Activated CD8-positive, alpha-beta T cell treated with anti-CD3 and anti-CD28 coated beads for 36 hours (primary cell): ENCODE results near the gene USP37. TPM values are rescaled to one million over a fixed set of nuclear protein-coding genes. Genes with fewer than 3 reads are reported as not detected.
"Not testable (repeated sequence)": the region's sequence is repeated elsewhere in the genome, so short reads cannot be mapped to it uniquely, and the experiment has no call there.

Source experiments
- ATAC-seq: fragments of 200-7000 bp; cut with Tn5 transposase; one replicate; pipeline ENCODE4 v1.10.0; 2021; ENCODE audit warnings: mild to moderate bottlenecking, moderate library complexity
- CTCF ChIA-PET: fragments of 350-600 bp; sonication (Branson Sonifier 250); formaldehyde crosslinking; loops from one replicate; lab custom pipeline; 2021; ENCODE audit warnings: antibody characterized with exemption; lab: Charles Lee
- POLR2A ChIA-PET: fragments of 350-600 bp; sonication (Branson Sonifier 250); formaldehyde crosslinking; loops from one replicate; lab custom pipeline; 2021; ENCODE audit warnings: antibody characterized with exemption; lab: Charles Lee
- DNase-seq: peaks from one replicate; pipeline ENCODE4 v3.0.0-alpha.2; 2020
- H3K27ac Mint-ChIP-seq: one replicate; pipeline ENCODE4 v1.8.0; 2021; ENCODE audit warnings: mild to moderate bottlenecking, mixed read lengths
- H3K27me3 Mint-ChIP-seq: one replicate; pipeline ENCODE4 v1.8.0; 2021; ENCODE audit warnings: mixed read lengths
- H3K36me3 Mint-ChIP-seq: one replicate; pipeline ENCODE4 v1.8.0; 2021; ENCODE audit warnings: low read depth, mixed read lengths
- H3K4me1 Mint-ChIP-seq: one replicate; pipeline ENCODE4 v1.8.0; 2021; ENCODE audit warnings: low read depth, mixed read lengths
- H3K4me3 Mint-ChIP-seq: one replicate; pipeline ENCODE4 v1.8.0; 2021; ENCODE audit warnings: mild to moderate bottlenecking, moderate library complexity, mixed read lengths
- H3K9me3 Mint-ChIP-seq: one replicate; pipeline ENCODE4 v1.8.0; 2021; ENCODE audit warnings: mixed read lengths
- CTCF ChIP-seq: fragments of 200-600 bp; IDR thresholded peaks from one replicate; pipeline ENCODE4 v1.8.0; 2022; ENCODE audit warnings: antibody characterized with exemption, mild to moderate bottlenecking
- intact Hi-C: fragments of 100-400 bp; cut with micrococcal nuclease; formaldehyde crosslinking; loops from one replicate; pipeline ENCODE4 v1.10.0; 2022
- total RNA-seq, 2 experiments: library from RNA; stranded (reverse); gene quantifications; one replicate each; pipeline ENCODE4 v1.2.3, GENCODE V29; 2021

Gene USP37
- total RNA-seq, 2 experiments from 2014 or later, result 51.7 to 53.2 TPM

GRCh38 chr2:218546012-218546411 is 22.1 kb downstream of the USP37 start:
- ChIA-PET CTCF (no interaction called here), POLR2A (no interaction called here)
- Mint-ChIP-seq H3K4me3 (no peak overlapping the region), H3K4me1 (peaks cover 7% of the 10 kb centered on the region), H3K36me3 (peaks cover 57% of the 10 kb centered on the region), H3K9me3 (no peaks in the 10 kb centered on the region), H3K27ac (no peak overlapping the region), H3K27me3 (no peaks in the 10 kb centered on the region)
- intact Hi-C loops, result no loop called here
- DNase-seq (no peak), ATAC-seq (no peak)
- no peak for TF ChIP-seq CTCF

DNA sequence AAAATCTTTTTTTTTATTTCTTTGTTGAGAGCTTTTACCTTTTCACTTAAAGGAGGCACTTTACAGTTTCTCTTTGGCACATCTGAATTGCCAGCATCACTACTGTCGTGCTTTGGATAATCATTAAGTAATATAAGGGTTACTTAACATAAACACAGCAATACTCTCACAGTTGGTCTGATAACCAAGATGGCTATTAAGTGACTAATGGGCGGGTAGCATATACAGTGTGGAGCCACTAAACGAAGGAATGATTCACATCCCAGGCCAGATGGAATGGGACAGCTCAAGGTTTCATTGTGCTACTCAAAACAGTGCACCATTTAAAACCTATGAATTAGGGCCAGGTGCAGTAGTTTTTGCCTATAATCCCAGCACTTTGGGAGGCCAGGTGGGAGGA is 28.1 kb downstream of the USP37 start:
- intact Hi-C loops, result no loop called here
- no peaks in the 10 kb centered on the region for H3K9me3 Mint-ChIP-seq
- H3K4me1 Mint-ChIP-seq, result no peaks in the 10 kb centered on the region
- no peaks in the 10 kb centered on the region for H3K27me3 Mint-ChIP-seq
- peaks cover 43% of the 10 kb centered on the region for H3K36me3 Mint-ChIP-seq
- no peak for TF ChIP-seq CTCF
- DNase-seq (no peak), ATAC-seq (no peak)
- H3K4me3 Mint-ChIP-seq, result no peak overlapping the region
- CTCF ChIA-PET, result no interaction called here
- no peak overlapping the region for H3K27ac Mint-ChIP-seq
- POLR2A ChIA-PET, result no interaction called here

GRCh38 chr2:218536804-218537494 is 31.2 kb downstream of the USP37 start:
- H3K36me3 Mint-ChIP-seq, result peaks cover 41% of the 10 kb centered on the region
- CTCF ChIA-PET, result no interaction called here
- POLR2A ChIA-PET, result interaction anchor here (1.5 kb wide), 1 partner anchor 11 kb away, joined by 3 read pairs; no protein-coding TSS in a partner anchor
- no peak for DNase-seq
- H3K27me3 Mint-ChIP-seq, result no peaks in the 10 kb centered on the region
- no peak overlapping the region for H3K4me3 Mint-ChIP-seq
- no peak overlapping the region for H3K27ac Mint-ChIP-seq
- ATAC-seq, result no peak
- intact Hi-C loops, result no loop called here
- H3K4me1 Mint-ChIP-seq, result no peaks in the 10 kb centered on the region
- no peak for TF ChIP-seq CTCF
- H3K9me3 Mint-ChIP-seq, result no peaks in the 10 kb centered on the region

GRCh38 chr2:218529990-218530389 is 38.2 kb downstream of the USP37 start:
- CTCF ChIA-PET, result interaction anchor here (1.4 kb wide), 1 partner anchor 11 kb away, joined by 3 read pairs; no protein-coding TSS in a partner anchor
- POLR2A ChIA-PET, result no interaction called here
- peaks cover 71% of the 10 kb centered on the region for H3K36me3 Mint-ChIP-seq
- no peaks in the 10 kb centered on the region for H3K27me3 Mint-ChIP-seq
- no peak for TF ChIP-seq CTCF
- no peak overlapping the region for H3K4me3 Mint-ChIP-seq
- intact Hi-C loops, result no loop called here
- H3K9me3 Mint-ChIP-seq, result peaks cover 6% of the 10 kb centered on the region
- H3K4me1 Mint-ChIP-seq, result no peaks in the 10 kb centered on the region
- DNase-seq (no peak), ATAC-seq (no peak)
- no peak overlapping the region for H3K27ac Mint-ChIP-seq

- H3K27me3 Mint-ChIP-seq, POLR2A ChIA-PET, H3K27ac Mint-ChIP-seq, H3K4me1 Mint-ChIP-seq, intact Hi-C loops, H3K4me3 Mint-ChIP-seq, H3K9me3 Mint-ChIP-seq, DNase-seq, ATAC-seq: not testable (repeated sequence)
- CTCF ChIA-PET, result interaction anchor here (0.6 kb wide), 1 partner anchor 121 kb away, joined by 3 read pairs; no protein-coding TSS in a partner anchor
- H3K36me3 Mint-ChIP-seq, result peaks cover 79% of the 10 kb centered on the region
These were observed 39.7 kb downstream of the USP37 start for GRCh38 chr2:218528409-218528808.
